Loucy (cell line): ENCODE results near the gene HPS6.

Source experiments
- EZH2phosphoT487 ChIP-seq: fragments of 200-600 bp; IDR thresholded peaks from 2 replicates; pipeline ENCODE4 v1.6.1; 2018; ENCODE audit warnings: antibody characterized with exemption, mild to moderate bottlenecking, moderate library complexity, borderline replicate concordance
- TF ChIP-seq, protein P1 (sequence below): fragments of 200-600 bp; sonication (generic); conservative IDR thresholded peaks from 2 replicates; pipeline ENCODE4 v1.5.1; 2014; ENCODE audit warnings: mild to moderate bottlenecking, antibody characterized with exemption, low read length

DNA sequence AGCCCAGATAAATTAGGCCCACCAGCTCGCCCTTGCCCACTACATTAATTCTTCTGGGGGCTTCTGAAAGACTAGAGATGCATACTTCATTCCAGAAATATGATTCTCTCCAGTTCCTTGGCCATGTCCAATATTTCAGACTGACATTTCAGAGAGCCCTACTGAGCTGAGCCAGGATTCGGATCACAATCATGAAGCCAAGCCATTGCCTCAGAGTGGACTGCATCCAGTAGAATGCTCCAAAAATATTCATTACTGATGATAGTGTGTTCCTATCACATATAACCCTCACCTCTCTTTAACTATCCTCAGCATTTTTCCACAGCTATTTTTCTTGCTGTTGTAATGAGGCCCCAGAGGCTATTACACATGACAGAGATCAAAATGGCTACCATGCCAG is 47.9 kb upstream of the HPS6 start:
- TF ChIP-seq, protein P1, sequence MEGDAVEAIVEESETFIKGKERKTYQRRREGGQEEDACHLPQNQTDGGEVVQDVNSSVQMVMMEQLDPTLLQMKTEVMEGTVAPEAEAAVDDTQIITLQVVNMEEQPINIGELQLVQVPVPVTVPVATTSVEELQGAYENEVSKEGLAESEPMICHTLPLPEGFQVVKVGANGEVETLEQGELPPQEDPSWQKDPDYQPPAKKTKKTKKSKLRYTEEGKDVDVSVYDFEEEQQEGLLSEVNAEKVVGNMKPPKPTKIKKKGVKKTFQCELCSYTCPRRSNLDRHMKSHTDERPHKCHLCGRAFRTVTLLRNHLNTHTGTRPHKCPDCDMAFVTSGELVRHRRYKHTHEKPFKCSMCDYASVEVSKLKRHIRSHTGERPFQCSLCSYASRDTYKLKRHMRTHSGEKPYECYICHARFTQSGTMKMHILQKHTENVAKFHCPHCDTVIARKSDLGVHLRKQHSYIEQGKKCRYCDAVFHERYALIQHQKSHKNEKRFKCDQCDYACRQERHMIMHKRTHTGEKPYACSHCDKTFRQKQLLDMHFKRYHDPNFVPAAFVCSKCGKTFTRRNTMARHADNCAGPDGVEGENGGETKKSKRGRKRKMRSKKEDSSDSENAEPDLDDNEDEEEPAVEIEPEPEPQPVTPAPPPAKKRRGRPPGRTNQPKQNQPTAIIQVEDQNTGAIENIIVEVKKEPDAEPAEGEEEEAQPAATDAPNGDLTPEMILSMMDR, result no peak
- no peak for TF ChIP-seq EZH2phosphoT487
